LNCaP clone FGC (cell line): ENCODE measurements around the gene PTPN9.
"Not testable (repeated sequence)": the region's sequence is repeated elsewhere in the genome, so short reads cannot be mapped to it uniquely, and the experiment has no call there.

Experiments used
- DNase-seq: peaks from one replicate; pipeline ENCODE4 v3.0.0-alpha.2; 2011; ENCODE audit warnings: low read depth
- H3K4me3 ChIP-seq: 2 replicates; pipeline ENCODE4 v1.5.1; 2011; ENCODE audit warnings: mild to moderate bottlenecking, low read depth, low read length, control low read depth
- TF ChIP-seq, protein P1 (sequence below): IDR thresholded peaks from 2 replicates; pipeline ENCODE4 v1.5.1; 2012; ENCODE audit warnings: mild to moderate bottlenecking; ENCODE audit not compliant: control insufficient read depth, insufficient read depth; ENCODE audit errors: extremely low read depth

Gene PTPN9

DNA sequence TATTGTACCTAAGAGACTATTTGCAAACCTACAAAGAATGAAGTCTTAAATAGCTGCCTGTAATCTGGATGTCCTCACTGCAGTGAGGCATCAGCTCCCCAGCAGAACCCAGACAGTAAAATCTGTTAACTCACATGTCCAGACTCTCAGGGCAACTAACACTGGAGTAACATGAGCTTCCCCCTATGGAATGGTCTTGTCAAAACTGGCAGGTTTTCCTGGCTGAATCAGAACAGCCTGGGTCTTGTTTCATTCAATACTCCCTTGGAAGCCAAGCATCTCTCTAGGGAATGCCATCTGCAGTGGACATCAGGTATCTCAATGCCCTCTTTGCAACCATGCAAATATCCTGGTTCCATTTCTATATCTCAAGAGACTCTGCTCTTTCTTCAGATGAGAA is 24.4 kb downstream of the PTPN9 start:
- TF ChIP-seq, protein P1, sequence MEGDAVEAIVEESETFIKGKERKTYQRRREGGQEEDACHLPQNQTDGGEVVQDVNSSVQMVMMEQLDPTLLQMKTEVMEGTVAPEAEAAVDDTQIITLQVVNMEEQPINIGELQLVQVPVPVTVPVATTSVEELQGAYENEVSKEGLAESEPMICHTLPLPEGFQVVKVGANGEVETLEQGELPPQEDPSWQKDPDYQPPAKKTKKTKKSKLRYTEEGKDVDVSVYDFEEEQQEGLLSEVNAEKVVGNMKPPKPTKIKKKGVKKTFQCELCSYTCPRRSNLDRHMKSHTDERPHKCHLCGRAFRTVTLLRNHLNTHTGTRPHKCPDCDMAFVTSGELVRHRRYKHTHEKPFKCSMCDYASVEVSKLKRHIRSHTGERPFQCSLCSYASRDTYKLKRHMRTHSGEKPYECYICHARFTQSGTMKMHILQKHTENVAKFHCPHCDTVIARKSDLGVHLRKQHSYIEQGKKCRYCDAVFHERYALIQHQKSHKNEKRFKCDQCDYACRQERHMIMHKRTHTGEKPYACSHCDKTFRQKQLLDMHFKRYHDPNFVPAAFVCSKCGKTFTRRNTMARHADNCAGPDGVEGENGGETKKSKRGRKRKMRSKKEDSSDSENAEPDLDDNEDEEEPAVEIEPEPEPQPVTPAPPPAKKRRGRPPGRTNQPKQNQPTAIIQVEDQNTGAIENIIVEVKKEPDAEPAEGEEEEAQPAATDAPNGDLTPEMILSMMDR = no peak
- H3K4me3 ChIP-seq = no peak overlapping the region
- DNase-seq = no peak

- TF ChIP-seq, protein P1 = no peak
- no peak for DNase-seq
- no peak overlapping the region for H3K4me3 ChIP-seq
These were observed 25.5 kb downstream of the PTPN9 start for GRCh38 chr15:75553659-75554058.

DNA sequence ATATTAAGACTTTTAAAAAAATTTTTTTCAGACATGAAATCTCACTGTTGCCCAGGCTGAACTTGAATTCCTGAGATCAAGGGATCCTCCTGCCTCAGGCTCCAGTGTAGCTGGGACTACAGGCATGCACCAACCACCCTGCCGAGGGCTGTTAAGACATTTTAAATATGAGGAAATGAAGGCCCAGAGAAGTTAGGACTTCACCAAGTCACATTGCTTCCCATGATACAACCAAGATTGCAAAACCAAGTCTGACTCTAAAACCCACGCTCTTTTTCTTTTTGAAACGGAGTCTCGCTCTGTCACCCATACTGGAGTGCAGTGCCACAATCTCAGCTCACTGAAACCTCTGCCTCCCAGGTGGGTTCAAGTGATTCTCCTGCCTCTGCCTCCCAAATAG is 28.0 kb downstream of the PTPN9 start:
- H3K4me3 ChIP-seq = no peak overlapping the region
- TF ChIP-seq, protein P1 = no peak
- no peak for DNase-seq

- DNase-seq = no peak
- TF ChIP-seq, protein P1 = no peak
- no peak overlapping the region for H3K4me3 ChIP-seq
These were observed 34.1 kb downstream of the PTPN9 start for GRCh38 chr15:75545064-75545463.

GRCh38 chr15:75544359-75544758 is 34.8 kb downstream of the PTPN9 start:
- TF ChIP-seq, protein P1 = no peak
- no peak for DNase-seq
- no peak overlapping the region for H3K4me3 ChIP-seq

DNA sequence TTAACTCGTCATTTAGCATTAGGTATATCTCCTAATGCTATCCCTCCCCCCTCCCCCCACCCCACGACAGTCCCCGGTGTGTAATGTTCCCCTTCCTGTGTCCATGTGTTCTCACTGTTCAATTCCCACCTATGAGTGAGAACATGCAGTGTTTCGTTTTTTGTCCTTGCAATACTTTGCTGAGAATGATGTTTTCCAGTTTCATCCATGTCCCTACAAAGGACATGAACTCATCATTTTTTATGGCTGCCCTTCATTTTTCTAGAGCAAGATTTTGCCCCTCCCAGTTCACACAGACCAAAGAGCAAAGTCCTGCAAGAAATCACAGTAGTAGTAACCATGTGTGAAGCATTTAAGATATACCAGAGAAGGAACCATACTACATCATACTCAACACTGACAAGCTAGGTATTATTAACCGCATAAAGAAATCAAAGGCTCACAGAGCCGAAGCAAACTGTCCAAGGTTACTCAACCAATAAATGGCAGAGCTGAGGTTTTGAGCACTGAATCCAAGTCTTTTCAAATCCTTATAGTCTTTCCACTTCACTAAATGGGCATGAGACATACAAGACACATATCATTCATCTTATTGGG is 36.1 kb downstream of the PTPN9 start:
- not testable (repeated sequence) for DNase-seq, H3K4me3 ChIP-seq

- H3K4me3 ChIP-seq = no peak overlapping the region
- DNase-seq = no peak
- TF ChIP-seq, protein P1 = no peak
These were observed 36.7 kb downstream of the PTPN9 start for GRCh38 chr15:75542386-75542797.
